Spleen (tissue), 11 donors: ENCODE data around the gene CHSY3. TPM values are rescaled to one million over a fixed set of nuclear protein-coding genes. Genes with fewer than 3 reads are reported as not detected.

Source experiments
- DNase-seq: peaks from one replicate; pipeline ENCODE4 v3.0.0-alpha.2; 2020
- H3K27ac ChIP-seq, 8 donors: fragments of 200-600 bp; sonication (generic) in 7 of 8; 1 replicate in 4 of 8; 2 replicates in 4 of 8; pipeline versions ENCODE4 v1.5.0 to v1.8.0; 2016 to 2021; ENCODE audit warnings: inconsistent platforms in 4 of 8, mild to moderate bottlenecking in 4 of 8, moderate library complexity in 1 of 8
- H3K27me3 ChIP-seq, 7 donors: fragments of 200-600 bp; sonication (generic) in 6 of 7; replicated peaks in 1 of 7; 1 replicate in 4 of 7; 2 replicates in 3 of 7; pipeline versions ENCODE4 v1.5.0 to v1.8.0; 2016 to 2021; ENCODE audit warnings: inconsistent platforms in 3 of 7, mild to moderate bottlenecking in 1 of 7
- H3K36me3 ChIP-seq, 6 donors: fragments of 200-600 bp; sonication (generic) in 5 of 6; 1 replicate in 4 of 6; 2 replicates in 2 of 6; pipeline versions ENCODE4 v1.5.0 to v1.8.0; 2016 to 2021; ENCODE audit warnings: inconsistent platforms in 2 of 6
- H3K4me1 ChIP-seq, 6 donors: fragments of 200-600 bp; sonication (generic) in 5 of 6; 1 replicate in 3 of 6; 2 replicates in 3 of 6; pipeline versions ENCODE4 v1.5.0 to v1.8.0; 2016 to 2021; ENCODE audit warnings: inconsistent platforms in 3 of 6
- H3K4me3 ChIP-seq, 8 donors: fragments of 200-600 bp; sonication (generic) in 7 of 8; 1 replicate in 4 of 8; 2 replicates in 4 of 8; pipeline versions ENCODE4 v1.5.0 to v1.8.0; 2016 to 2021; ENCODE audit warnings: inconsistent platforms in 4 of 8, mild to moderate bottlenecking in 4 of 8, moderate library complexity in 2 of 8
- H3K9me3 ChIP-seq, 8 donors: fragments of 200-600 bp; sonication (generic) in 7 of 8; 1 replicate in 4 of 8; 2 replicates in 4 of 8; pipeline versions ENCODE4 v1.5.0 to v1.8.0; 2016 to 2021; ENCODE audit warnings: inconsistent platforms in 4 of 8
- CTCF ChIP-seq, 11 experiments: fragments of 200-600 bp in 7 of 11; fragments of 450-650 bp in 4 of 11; sonication (generic) in 4 of 11; IDR thresholded peaks in 8 of 11; conservative IDR thresholded peaks in 3 of 11; 1 replicate in 7 of 11; 2 replicates in 4 of 11; pipeline versions ENCODE4 v1.4.0 to v1.8.0; 2016 to 2021; ENCODE audit warnings: antibody characterized with exemption in 11 of 11, inconsistent platforms in 4 of 11, mild to moderate bottlenecking in 1 of 11
- POLR2A ChIP-seq, 3 donors: fragments of 450-650 bp; IDR thresholded peaks; one replicate each; pipeline ENCODE4 v1.5.1; 2017; ENCODE audit warnings: antibody characterized with exemption in 3 of 3, mild to moderate bottlenecking in 1 of 3
- POLR2AphosphoS5 ChIP-seq, 3 donors: sonication (generic); formaldehyde crosslinking; IDR thresholded peaks; one replicate each; pipeline ENCODE4 v1.5.1; 2017; ENCODE audit warnings: antibody characterized with exemption in 3 of 3
- WGBS, 5 donors: extraction: QIAGEN DNeasy Blood & Tissue Kit in 3 of 5; methylation state at CpG; one replicate each; pipeline versions ENCODE4 v1.1.5 to v1.1.7; 2013 to 2018; 5-methylcytosine and 5-hydroxymethylcytosine counted together
- intact Hi-C: fragments of 100-400 bp; cut with DNase I; formaldehyde crosslinking; loops from one replicate; pipeline ENCODE4 v1.15.0; 2023; ENCODE audit warnings: low total_unique reads
- polyA plus RNA-seq, 3 donors: library from polyadenylated mRNA; stranded (reverse); fragments of 200-250 nt; gene quantifications; one replicate each; pipeline ENCODE4 v1.2.1, GENCODE V29; 2013
- total RNA-seq, 7 donors: library from RNA; depleted of rRNA in 3 of 7; stranded (reverse); fragments of >200 nt in 3 of 7; fragmentation: NEBNext Ultra II Directional in 4 of 7; extraction: Animal tissue kit (Norgen Biotek cat#: 25700) in 4 of 7; gene quantifications; one replicate each; pipeline versions ENCODE4 v1.1.0 to v1.2.1, GENCODE V29; 2016 to 2021
- donor health status: healthy with polysubstance abuse.
- donor health status: DM: no; HTN: no; CAD: no; lungs with moderate emphysema.
- donor health status: DM: no; HTN: no; CAD: no.
- donor health status: Bipolar disorder and iron deficiency.
- donor health status: healthy.
- donor health status: DM: no; HTN: no; CAD: no.
- donor health status: DM: yes; HTN: yes; CAD: no.

CHSY3 gene
- total and polyA plus RNA-seq, 10 donors: 0.07 to 3.0 (median 1.5) TPM

GRCh38 chr5:130025511-130025910 is 121.2 kb downstream of the CHSY3 start:
- no peak for DNase-seq
- intact Hi-C loops: no loop called here
- 88 to 100% (median 96%) methylated on average over 1 of the region's 1 CpG for WGBS, 5 donors
- Histone ChIP-seq H3K27ac (no peak overlapping the region), H3K36me3 (no peaks in the 10 kb centered on the region), H3K27me3 (no peaks in the 10 kb centered on the region), H3K9me3 (no peaks in the 10 kb centered on the region), H3K4me1 (no peaks in the 10 kb centered on the region), H3K4me3 (no peak overlapping the region)
- TF ChIP-seq POLR2A (IDR thresholded peaks at IDR 0.05): no peak
- no peak for TF ChIP-seq CTCF (IDR thresholded peaks at IDR 0.05 in 8 of 11, conservative IDR thresholded peaks at IDR 0.05 in 3 of 11)
- no peak for TF ChIP-seq POLR2AphosphoS5 (IDR thresholded peaks at IDR 0.05)

GRCh38 chr5:130032807-130033206 is 128.5 kb downstream of the CHSY3 start:
- DNase-seq: no peak
- Histone ChIP-seq H3K4me3 (no peak overlapping the region), H3K9me3 (no peaks in the 10 kb centered on the region), H3K4me1 (no peaks in the 10 kb centered on the region), H3K27ac (no peak overlapping the region), H3K27me3 (no peaks in the 10 kb centered on the region), H3K36me3 (no peaks in the 10 kb centered on the region)
- intact Hi-C loops: no loop called here
- TF ChIP-seq POLR2AphosphoS5 (IDR thresholded peaks at IDR 0.05) (no peak), POLR2A (IDR thresholded peaks at IDR 0.05) (no peak), CTCF (IDR thresholded peaks at IDR 0.05 in 8 of 11, conservative IDR thresholded peaks at IDR 0.05 in 3 of 11) (no peak)
- 68 to 87% (median 79%) methylated on average over 3 of the region's 3 CpGs for WGBS, 5 donors

- no peak overlapping the region for H3K27ac ChIP-seq
- H3K4me1 ChIP-seq: no peaks in the 10 kb centered on the region
- no peaks in the 10 kb centered on the region for H3K27me3 ChIP-seq
- no peak for DNase-seq
- no peaks in the 10 kb centered on the region for H3K36me3 ChIP-seq
- intact Hi-C loops: no loop called here
- H3K4me3 ChIP-seq: no peak overlapping the region
- no peaks in the 10 kb centered on the region for H3K9me3 ChIP-seq
- TF ChIP-seq POLR2A (IDR thresholded peaks at IDR 0.05) (no peak), CTCF (IDR thresholded peaks at IDR 0.05 in 8 of 11, conservative IDR thresholded peaks at IDR 0.05 in 3 of 11) (no peak), POLR2AphosphoS5 (IDR thresholded peaks at IDR 0.05) (no peak)
Measured at GRCh38 chr5:130034566-130035210, 130.4 kb downstream of the CHSY3 start.

GRCh38 chr5:130035388-130035787 is 131.1 kb downstream of the CHSY3 start:
- 83 to 95% (median 87%) methylated on average over 1 of the region's 1 CpG for WGBS, 5 donors
- Histone ChIP-seq H3K27ac (no peak overlapping the region), H3K27me3 (no peaks in the 10 kb centered on the region)

More at GRCh38 chr5:130035388-130035787, 131.1 kb downstream of the CHSY3 start:
- Histone ChIP-seq H3K9me3 (no peaks in the 10 kb centered on the region), H3K4me3 (no peak overlapping the region), H3K36me3 (no peaks in the 10 kb centered on the region), H3K4me1 (no peaks in the 10 kb centered on the region)
- TF ChIP-seq POLR2AphosphoS5 (IDR thresholded peaks at IDR 0.05): no peak
- no peak for TF ChIP-seq CTCF (IDR thresholded peaks at IDR 0.05 in 8 of 11, conservative IDR thresholded peaks at IDR 0.05 in 3 of 11)
- no peak for TF ChIP-seq POLR2A (IDR thresholded peaks at IDR 0.05)
- no peak for DNase-seq
- intact Hi-C loops: no loop called here
